ENCODE results near the gene GSN.

Gene GSN

DNA sequence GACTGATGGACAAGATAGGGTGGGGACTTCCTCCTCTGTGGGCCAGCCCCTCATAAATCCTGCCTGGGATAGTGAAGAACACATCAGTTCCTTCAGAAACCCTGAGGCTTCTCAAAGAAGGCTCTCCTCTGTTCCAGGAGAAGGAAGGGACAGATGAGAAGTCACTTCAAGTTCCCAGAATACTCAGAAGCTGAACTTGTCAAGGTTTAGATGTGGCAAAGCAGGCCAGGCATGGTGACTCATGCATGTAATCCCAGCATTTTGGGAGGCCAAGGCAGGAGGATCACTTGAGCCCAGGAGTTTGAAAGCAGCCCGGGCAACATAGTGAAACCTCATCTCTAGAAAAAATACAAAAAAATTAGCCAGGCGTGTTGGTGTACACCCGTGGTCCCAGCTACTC lies 63.6 kb downstream of the GSN start:
- H3K4me3 ChIP-seq (ENCODE audit: low read depth, low read length): no peak overlapping the region
- DNase-seq (ENCODE audit: low read depth): no peak

DNA sequence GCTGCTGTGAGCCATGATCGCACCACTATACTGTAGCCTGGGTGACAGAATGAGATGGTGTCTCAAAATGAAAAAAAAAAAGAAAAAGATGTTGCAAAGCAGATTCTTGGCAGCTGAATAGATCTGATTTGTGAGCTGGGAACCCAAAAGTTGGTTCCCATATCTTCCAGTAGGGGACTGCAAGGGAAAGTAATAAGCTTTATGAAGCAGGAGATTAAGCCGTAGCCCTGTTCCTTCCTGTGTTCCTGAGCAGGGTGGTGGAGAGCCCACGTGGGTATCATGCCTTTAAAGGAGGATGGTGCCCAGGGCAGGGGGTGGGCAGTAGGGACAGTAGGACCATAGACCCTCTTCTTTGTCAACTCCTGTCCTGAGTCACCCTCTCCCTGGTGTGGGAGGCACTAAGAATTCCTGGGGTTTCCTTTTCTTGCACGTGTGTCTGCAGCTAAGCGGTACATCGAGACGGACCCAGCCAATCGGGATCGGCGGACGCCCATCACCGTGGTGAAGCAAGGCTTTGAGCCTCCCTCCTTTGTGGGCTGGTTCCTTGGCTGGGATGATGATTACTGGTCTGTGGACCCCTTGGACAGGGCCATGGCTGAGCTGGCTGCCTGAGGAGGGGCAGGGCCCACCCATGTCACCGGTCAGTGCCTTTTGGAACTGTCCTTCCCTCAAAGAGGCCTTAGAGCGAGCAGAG lies 64.2 kb downstream of the GSN start:
- H3K4me3 ChIP-seq (ENCODE audit: low read depth, low read length): no peak overlapping the region
- no peak for DNase-seq (ENCODE audit: low read depth)

DNA sequence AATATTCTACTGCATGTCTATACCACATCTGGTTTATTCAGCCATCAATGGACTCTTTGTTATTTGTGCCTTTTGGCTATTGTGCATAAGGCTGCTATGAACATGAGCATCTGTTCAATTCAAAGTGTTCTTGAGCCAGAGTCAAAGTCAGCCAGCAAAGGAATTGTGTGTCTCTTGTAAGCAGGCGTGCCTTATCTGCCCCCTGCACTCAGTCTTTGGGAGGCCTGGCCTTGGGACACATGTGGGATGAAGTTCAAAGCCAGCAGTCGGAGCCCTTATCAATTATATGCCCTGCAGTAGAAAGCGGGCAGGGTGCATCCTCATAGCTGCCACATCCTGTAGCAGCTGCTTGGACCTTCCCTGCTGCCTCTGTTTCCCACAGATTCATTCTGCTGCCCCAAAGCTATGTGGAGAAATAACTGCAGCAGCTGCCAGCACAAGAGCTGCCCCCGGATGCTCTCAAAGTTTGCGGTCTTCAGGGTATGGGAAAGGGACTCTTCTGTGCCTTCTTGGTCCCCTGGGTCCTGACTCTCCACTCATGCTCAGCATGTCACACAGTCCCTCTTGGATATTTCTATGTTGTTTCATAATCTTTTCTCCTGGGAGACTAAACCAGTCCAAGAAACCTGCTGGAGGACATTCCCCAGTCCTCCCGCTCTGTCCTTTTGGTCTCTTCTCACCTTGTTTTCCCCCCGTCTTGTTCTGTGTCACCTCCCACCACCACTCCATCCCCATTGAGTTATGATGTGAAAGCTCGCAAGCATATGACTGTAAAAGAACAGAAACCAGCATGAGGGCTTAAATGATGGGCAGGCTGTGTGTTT lies 66.2 kb downstream of the GSN start:
- no peak for DNase-seq (ENCODE audit: low read depth)
- no peak overlapping the region for H3K4me3 ChIP-seq (ENCODE audit: low read depth, low read length)

DNA sequence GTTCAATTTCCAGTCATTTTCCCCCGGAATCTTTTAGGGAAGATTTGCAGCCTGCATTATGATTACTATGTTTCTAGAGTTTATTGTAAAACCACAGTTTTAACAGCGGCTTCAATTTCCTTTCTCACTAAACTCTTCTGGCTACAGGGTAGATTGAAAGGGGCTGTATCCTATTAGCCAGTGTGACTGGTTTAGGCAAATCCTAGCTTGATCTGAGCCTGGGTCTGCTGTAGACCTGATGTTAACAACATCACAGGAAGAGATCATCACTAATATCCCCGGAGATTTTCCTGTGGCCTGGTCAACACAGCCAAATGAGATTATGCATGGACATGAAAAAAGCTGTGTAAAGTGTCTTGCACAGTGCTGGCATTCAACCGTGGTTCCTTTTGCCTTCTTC lies 68.7 kb downstream of the GSN start:
- no peak for DNase-seq (ENCODE audit: low read depth)
- H3K4me3 ChIP-seq (ENCODE audit: low read depth, low read length): no peak overlapping the region

DNA sequence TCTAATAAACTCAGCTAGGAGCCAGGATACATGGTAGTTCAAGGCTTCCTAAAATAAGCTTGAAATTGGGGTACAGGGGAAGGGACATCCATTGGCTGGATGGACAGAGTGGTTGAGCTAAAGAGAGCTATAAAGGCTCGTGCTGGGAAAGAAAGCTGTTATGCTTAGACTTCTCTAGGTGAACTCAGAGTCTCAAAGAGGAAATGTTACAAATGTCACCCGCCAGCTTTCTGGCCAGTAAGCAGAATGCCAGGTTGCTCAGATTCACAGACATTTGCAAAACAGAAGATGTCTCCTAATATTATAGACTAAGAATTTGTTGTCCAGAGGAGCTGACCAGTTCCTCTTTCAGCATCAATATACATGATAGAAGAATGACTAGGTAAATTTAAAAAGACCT lies 71.5 kb downstream of the GSN start:
- H3K4me3 ChIP-seq (ENCODE audit: low read depth, low read length): no peak overlapping the region
- no peak for DNase-seq (ENCODE audit: low read depth)

DNA sequence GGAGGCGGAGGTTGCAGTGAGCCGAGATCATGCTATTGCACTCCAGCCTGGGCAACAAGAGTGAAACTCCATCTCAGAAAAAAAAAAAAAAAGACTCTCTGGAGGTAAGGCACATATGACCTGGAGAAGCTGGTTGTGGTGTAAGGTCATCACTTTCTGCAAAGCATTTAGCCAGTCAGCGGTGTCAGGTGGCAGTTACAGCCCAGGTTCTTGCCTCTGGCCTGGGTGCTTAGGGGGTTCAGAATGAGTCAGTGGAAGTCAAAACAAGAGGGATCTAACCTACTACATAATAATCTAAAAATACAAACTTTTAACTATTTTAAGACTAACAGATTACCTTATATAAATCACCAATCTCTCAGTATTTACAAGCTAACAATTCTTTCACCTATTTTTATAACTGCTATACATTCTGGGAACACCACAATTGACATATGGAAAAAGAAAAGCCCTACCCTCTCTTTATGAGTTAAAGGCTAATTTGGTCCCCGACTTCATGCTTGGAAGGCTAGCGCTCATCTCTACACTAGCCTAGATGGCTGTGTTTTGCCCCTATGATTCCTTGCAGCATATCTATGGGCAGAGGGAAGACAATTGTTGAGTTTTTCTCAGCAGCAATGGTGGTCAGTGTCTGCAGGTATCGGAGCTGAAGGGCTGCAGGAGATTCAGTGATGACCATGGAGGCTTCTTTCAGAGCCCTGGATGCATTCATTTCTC lies 72.9 kb downstream of the GSN start:
- no peak for DNase-seq (ENCODE audit: low read depth)

DNA sequence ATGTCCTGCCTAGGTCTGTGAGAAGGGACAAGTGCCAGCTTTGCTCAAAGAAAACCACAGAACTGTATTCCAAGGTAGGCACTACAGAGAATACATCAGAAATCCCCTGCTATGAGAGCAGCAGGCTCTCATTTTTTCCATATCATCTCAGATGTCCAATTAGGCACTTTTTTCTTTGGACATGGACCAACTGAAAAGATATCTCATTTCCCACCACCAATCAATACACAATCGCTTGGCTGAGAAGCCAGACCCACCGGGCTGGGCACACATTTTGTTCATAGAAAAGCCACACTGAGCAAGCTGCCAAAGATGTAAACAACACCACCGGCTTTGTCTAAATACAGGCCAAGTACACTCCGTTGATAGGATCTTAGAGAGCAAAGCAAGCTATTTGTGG lies 76.2 kb downstream of the GSN start:
- H3K4me3 ChIP-seq (ENCODE audit: low read depth, low read length): no peak overlapping the region
- DNase-seq (ENCODE audit: low read depth): no peak

More for the DNA sequence above, 72.9 kb downstream of the GSN start:
- H3K4me3 ChIP-seq (ENCODE audit: low read depth, low read length): no peak overlapping the region

DNA sequence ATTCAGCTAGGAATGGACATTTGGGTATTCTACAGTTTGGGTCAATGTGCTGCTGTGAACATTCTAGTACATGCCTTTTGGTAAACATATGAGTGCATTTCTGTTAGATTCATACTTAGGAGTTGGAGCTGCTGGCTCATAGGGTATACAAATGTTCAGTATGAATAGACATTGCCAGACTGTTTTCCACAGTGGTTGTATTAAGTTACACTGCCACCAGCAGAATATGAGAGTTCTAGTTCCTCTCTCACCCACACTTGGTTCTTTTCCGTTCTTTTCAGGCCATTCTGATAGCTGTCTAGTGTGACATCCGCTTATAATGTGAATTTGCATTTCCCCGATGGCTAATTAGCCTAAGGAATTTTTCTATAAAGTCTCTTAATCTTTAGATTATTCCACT lies 77.1 kb downstream of the GSN start:
- H3K4me3 ChIP-seq (ENCODE audit: low read depth, low read length): no peak overlapping the region
- no peak for DNase-seq (ENCODE audit: low read depth)

DNA sequence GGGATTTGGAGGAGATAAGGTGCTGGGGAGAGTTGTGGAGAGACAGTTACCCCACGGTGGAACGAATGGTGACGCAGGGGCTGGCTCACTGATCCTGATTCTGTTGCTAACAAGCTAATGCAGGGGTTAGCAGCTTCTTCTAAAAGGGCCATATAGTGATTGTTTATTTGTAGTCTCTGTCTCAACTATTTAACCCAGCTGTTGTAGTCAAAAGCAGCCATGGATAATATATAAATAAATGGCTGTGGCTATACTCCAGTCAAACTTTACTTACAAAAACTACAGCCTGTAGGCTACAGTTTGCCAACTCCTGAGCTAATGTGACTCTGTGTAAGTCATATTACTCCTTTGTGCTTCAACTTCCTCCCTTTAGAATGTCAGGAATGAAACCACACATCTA lies 80.3 kb downstream of the GSN start:
- DNase-seq (ENCODE audit: low read depth): no peak
- no peak overlapping the region for H3K4me3 ChIP-seq (ENCODE audit: low read depth, low read length)

DNA sequence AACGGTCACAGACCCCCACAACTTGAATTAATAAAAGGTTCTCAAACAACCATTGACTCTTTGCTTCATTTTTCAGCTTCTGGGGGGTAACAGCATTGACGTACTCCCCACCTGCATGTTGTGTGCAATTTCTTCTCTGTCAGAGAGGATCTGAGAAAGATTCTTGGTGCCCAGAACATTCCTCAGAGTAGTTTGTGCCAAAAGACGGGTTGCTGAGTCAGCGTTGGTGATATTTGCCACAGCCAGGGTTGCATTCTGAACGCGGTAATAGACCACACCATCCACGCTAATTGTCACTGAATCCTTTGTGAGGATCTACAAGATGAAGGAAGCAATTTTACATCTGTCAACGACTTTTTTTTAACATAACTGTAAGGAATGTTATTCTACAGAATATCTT lies 81.0 kb downstream of the GSN start:
- no peak overlapping the region for H3K4me3 ChIP-seq (ENCODE audit: low read depth, low read length)
- DNase-seq (ENCODE audit: low read depth): no peak

DNA sequence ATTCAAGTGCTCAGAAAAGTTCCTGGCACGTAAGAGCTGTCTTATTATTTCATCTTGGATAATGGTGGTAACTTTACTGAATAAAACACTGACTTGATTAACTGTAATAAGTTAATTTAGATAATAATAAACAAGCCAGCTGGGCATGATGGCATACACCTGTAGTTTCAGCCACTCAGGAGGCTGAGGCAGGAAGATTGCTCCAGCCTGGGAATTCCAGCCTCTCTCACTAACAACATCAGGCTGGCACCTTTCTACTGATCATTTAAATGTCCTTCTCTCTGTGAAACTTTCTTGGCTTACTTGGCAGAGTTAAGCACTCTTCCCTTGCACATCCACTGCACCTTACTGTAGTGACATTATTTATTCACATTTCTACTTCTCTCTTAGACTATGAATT lies 82.1 kb downstream of the GSN start:
- DNase-seq (ENCODE audit: low read depth): no peak
- no peak overlapping the region for H3K4me3 ChIP-seq (ENCODE audit: low read depth, low read length)

DNA sequence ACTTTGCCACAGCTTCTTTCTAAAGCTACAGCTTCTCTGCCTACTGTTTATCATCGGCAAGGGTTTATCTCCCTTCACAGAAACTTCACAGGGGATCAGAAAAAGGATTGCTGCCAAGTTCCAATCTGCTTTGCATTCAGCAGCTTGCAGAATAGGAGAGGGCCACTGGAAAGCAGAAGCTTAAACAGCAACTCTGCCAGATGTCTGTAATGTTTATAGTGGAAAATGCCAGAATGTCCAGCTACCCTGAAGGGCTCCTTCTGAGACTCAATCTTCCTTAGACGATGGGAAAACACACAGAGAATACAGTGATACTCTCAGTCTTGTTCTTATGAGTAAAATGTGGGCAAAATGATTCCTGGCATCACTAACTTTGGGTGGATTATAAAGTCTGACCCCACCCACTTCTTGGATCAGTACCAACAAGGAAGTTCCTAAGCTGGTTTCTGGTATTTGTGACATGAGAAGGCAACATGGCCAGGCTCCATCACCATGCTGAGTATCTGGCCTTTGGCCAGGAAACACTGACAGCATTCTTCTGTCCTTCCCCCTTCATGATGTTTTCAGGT lies 83.1 kb downstream of the GSN start:
- H3K4me3 ChIP-seq (ENCODE audit: low read depth, low read length): no peak overlapping the region

DNA sequence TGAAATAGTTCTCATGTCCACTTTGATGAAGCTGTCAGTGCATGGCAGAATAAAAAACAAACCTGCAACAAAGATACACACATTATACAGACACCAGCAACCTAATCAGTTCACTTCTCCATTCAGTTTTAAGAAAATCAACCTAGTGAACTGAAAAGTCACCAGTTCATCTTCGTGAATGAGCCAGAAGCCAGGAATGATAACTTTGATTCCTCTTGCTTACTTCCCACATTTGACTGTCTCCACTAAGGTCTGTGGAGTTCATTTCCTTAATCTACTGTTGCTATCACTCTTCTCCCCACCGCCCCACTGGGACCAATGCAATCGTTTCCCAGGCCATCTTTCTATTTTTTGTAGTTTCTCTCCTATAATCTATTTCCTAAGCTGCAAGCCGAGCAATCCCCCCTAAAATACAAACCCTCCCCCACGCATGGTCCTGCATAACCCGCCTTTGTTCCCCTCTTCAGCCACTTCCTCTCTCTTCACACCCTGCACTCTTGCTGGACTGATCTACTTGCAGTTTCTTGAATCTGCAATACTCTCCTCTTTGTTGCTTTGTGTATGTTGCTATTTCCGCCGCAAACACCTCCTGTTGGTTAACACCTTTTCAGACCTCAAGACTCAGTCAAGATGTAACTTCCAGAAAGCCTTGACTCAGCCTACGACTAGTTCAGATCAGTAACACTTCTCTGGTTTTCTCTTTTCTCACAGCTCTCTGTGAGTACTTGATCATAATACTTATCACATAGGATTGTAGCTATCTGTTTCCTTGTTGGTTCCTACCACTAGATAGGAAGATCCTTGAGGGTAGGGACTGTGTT lies 85.5 kb downstream of the GSN start:
- no peak for DNase-seq (ENCODE audit: low read depth)
- no peak overlapping the region for H3K4me3 ChIP-seq (ENCODE audit: low read depth, low read length)

More for the DNA sequence above, 83.1 kb downstream of the GSN start:
- DNase-seq (ENCODE audit: low read depth): peak; percentile 80

DNA sequence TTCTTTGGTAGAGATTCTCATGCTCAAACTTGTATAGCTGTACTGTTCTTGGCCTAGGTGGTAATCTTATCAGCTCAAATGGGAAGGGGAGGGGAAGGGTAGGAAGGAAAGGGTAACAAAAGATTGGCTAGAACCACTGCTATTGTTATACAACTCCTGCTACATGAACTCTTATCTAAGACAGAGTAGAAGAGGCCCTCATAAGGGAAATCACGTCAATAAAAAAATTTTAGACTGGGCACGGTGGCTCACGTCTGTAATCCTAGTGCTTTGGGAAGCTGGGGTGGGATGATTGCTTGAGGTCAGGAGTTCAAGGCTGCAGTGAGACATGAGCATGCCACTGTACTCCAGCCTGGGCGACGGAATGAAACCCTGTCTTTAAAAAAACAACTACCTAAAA lies 86.2 kb downstream of the GSN start:
- no peak overlapping the region for H3K4me3 ChIP-seq (ENCODE audit: low read depth, low read length)
- no peak for DNase-seq (ENCODE audit: low read depth)

DNA sequence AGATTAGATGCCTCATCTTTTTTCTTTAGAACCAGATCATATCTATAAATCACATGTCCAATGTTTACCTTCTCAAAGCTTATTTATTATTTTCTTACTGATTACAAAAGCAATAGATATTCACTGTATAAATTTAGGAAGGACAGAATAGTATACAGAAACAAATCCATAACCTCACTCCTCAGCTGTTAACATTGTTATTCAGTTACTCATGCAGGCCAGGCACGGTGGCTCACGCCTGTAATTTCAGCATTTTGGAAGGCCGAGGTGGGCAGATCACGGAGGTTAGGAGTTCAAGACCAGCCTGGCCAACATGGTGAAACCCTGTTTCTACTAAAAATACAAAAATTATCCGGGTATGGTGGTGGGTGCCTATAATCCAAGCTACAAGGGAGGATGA lies 86.8 kb downstream of the GSN start:
- no peak for DNase-seq (ENCODE audit: low read depth)
- no peak overlapping the region for H3K4me3 ChIP-seq (ENCODE audit: low read depth, low read length)

DNA sequence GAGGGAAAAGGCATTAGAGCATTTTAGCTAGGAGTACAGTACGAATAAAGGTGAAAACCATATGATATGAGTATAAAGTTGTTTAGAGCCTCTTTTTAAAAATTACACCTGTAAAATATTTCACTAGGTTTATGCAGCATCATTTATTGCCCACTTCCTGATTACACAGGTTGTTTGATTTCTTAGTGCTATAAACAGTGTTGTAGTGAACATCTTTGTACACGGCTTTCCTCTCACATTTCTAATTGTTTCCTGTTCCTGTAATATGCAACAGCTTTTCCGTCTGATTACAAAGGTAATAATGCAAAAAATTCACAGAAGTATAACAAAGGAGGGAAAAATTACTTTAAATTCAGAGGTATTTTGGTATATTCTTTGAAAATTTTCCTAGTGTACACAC lies 89.0 kb downstream of the GSN start:
- no peak overlapping the region for H3K4me3 ChIP-seq (ENCODE audit: low read depth, low read length)

DNA sequence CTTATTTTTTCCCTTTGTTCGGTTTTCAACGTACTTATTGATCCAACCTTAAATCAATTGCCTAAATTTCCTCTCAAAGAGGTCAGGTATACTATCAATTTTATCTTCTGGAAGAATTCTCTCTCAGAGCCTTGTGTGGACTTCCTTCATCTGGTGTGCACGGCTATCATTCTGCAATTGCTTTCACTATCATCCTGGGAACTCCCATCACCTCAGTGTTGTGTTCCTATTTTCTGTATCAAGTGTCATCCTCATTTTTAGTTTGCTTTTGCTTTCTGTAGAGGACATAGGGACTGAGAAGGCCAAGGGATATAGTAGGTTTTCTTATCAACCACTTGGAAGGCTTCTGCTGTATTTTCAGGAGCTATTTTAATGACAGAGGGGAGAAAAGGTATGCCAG lies 90.8 kb downstream of the GSN start:
- DNase-seq (ENCODE audit: low read depth): no peak
- no peak overlapping the region for H3K4me3 ChIP-seq (ENCODE audit: low read depth, low read length)

More for the DNA sequence above, 89.0 kb downstream of the GSN start:
- no peak for DNase-seq (ENCODE audit: low read depth)

DNA sequence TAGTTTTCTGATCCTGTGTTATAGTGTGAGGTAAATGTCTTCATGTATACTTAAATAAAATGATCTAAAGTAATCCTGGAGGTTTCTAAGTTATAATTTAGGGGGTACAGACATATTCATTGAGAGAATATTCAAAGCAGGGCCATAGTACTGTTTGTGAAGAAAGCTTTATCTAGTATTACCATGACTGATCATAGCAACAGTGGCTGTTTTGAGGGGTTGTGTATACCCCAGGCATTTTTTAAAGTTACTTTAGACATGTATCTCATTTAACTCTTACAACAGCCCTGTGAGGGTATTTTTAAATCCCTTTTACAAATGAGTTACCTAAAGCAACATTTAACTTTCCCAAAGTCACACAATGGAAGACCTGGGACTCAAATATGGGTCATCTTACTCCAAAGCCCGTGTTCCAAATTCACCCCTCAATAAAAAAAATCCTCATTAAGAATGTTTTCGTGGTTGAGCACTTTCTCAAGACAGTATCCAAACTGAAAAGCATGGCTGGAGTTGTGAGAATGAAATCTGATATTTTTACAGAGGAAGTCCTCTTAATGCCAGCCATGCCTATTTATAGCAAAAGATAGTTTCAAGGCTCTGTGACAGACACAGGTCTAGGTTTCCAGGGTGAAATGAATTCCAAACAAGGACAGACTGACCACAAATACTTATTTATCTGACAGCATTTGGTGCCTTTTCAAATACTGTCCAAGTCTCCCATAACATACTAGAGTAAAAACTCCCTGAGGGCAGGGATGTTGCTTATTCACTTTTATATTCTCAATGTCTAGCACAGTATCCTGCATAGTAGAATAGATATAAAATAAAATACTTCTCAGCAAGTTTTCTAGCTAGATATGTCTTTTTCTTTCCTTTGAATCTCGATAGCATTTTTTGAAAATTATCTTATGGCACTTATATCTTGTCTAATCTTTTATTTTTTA lies 91.7 kb downstream of the GSN start:
- no peak for DNase-seq (ENCODE audit: low read depth)
- no peak overlapping the region for H3K4me3 ChIP-seq (ENCODE audit: low read depth, low read length)
